Measurements from ENCODE around the gene DYRK1B. TPM values are rescaled to one million over a fixed set of nuclear protein-coding genes. Genes with fewer than 3 reads are reported as not detected.

Gene DYRK1B
- total RNA-seq (2022; extraction: Qiagen RNA extraction; ENCODE audit: low read depth) = 15.8 to 24.4 TPM (median 22.7 TPM) in 5 replicates

DNA sequence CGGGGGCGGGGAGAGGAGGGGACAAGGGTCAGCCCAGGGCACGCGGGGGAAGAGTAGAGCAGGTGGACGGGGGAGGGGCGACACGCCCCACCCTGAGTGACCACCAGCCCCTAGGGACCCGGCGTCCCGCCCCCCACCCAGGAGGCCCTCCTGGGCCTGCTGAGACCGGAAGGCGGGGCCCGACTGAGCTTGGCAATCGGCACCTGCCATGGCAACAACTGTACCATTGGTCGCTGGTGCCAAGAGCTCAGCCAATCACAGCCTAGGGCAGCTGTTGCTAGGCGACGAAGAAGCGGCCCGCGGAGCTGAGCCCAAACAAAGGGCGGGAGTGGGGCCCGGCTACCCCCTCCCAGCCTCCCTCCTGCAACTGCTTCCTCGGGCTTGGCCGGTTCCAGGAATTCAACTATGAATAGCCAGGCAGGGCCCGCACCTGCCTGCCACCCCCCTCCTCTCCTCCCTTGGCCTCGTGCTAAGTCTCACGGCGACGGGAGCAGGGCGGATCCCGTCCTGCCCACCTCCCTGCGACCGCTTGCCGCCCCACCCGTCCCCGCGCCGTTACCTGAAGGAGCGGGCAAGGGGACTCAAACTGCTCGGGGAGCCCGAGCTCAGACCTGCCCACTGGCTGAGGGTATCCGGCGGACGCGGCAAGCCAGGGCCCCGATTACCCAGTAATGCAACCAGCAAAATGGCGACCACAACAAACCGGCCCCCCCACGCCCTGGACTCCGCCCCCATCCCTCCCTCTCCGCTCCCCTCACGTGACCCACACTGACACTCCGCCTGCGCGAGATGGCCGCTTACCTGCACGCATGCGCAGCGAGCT lies at the start of gene DYRK1B:
Gene DYRK1B (minus strand): TSS at position 699 of the 823 bp plus-strand sequence. CDS start 2,295 bp downstream, outside the sequence.

GRCh38 chr19:39845933-39846677 lies 12.1 kb upstream of the DYRK1B start, which contains the start of gene FBL:
FBL (minus strand) TSS chr19:39846379; CDS start chr19:39846300, 79 bp downstream.

GRCh38 chr19:39778763-39779162 lies 55.2 kb downstream of the DYRK1B start, which contains the start of gene LEUTX:
LEUTX (plus strand) TSS chr19:39778854; CDS start chr19:39778921, 67 bp downstream.

Other genes with a start within 250 kb of the DYRK1B start
- gene LGALS13, start 231.6 kb downstream of the DYRK1B start, total RNA-seq (2022; extraction: Qiagen RNA extraction; ENCODE audit: low read depth) = not detected in 5 replicates
- gene LGALS16, start 178.2 kb downstream of the DYRK1B start, total RNA-seq (2022; extraction: Qiagen RNA extraction; ENCODE audit: low read depth) = not detected in 5 replicates
- not detected in 5 replicates for gene LGALS14, start 129.7 kb downstream of the DYRK1B start, total RNA-seq (2022; extraction: Qiagen RNA extraction; ENCODE audit: low read depth)
- gene CLC, start 96.1 kb downstream of the DYRK1B start, total RNA-seq (2022; extraction: Qiagen RNA extraction; ENCODE audit: low read depth) = not detected in 5 replicates
- not detected in 5 replicates for gene LEUTX, start 55.3 kb downstream of the DYRK1B start, total RNA-seq (2022; extraction: Qiagen RNA extraction; ENCODE audit: low read depth)
- 661 to 722 TPM (median 675 TPM) in 5 replicates for gene FBL, start 12.2 kb upstream of the DYRK1B start, total RNA-seq (2022; extraction: Qiagen RNA extraction; ENCODE audit: low read depth)
- gene FCGBP, start 100.5 kb upstream of the DYRK1B start, total RNA-seq (2022; extraction: Qiagen RNA extraction; ENCODE audit: low read depth) = 0.22 to 1.3 TPM (median 0.90 TPM) in 5 replicates
- gene PSMC4, start 137.0 kb upstream of the DYRK1B start, total RNA-seq (2022; extraction: Qiagen RNA extraction; ENCODE audit: low read depth) = 252 to 318 TPM (median 273 TPM) in 5 replicates
- 1.5 to 2.9 TPM (median 2.4 TPM) in 5 replicates for gene ZNF546, start 162.9 kb upstream of the DYRK1B start, total RNA-seq (2022; extraction: Qiagen RNA extraction; ENCODE audit: low read depth)
- 4.3 to 8.5 TPM (median 6.4 TPM) in 5 replicates for gene ZNF780B, start 222.1 kb upstream of the DYRK1B start, total RNA-seq (2022; extraction: Qiagen RNA extraction; ENCODE audit: low read depth)

Measured in A549 treated with ZK216348 at 1 μM for 4 hours (cell line).